ENCODE results near the gene SLC17A6.
A peak's percentile ranks its signal among the peaks of the same experiment; 100 is the strongest.

The SLC17A6 gene

GRCh38 chr11:22426915-22427314 is 88.7 kb downstream of the SLC17A6 start:
- no peaks in the 10 kb centered on the region for H3K36me3 ChIP-seq (ENCODE audit: control insufficient read depth in 1 of 2, insufficient read depth in 2 of 2, low read length in 2 of 2)
- no peaks in the 10 kb centered on the region for H3K79me2 ChIP-seq (ENCODE audit: control insufficient read depth, insufficient read depth, low read length, poor library complexity)
- H3K9me3 ChIP-seq (ENCODE audit: insufficient read depth, low read depth, low read length): no peaks in the 10 kb centered on the region
- H4K12ac ChIP-seq (ENCODE audit: low read depth, low read length): no peak overlapping the region
- no peaks in the 10 kb centered on the region for H3K79me1 ChIP-seq (ENCODE audit: low read length)
- no peak overlapping the region for H3K23ac ChIP-seq (ENCODE audit: low read length)
- no peaks in the 10 kb centered on the region for H3K27me3 ChIP-seq (ENCODE audit: insufficient read depth, low read length)
- no peak overlapping the region for H3K4me3 ChIP-seq (ENCODE audit: low read depth, low read length)
- no peak overlapping the region for H2AK5ac ChIP-seq (ENCODE audit: low read length)
- no peak overlapping the region for H3K27ac ChIP-seq (ENCODE audit: low read depth, low read length)
- peak in 1 of 2 donors; percentile 5 for DNase-seq
- H3K4ac ChIP-seq (ENCODE audit: low read depth, low read length): no peak overlapping the region
- H2AFZ ChIP-seq (ENCODE audit: insufficient read depth, low read length, poor library complexity): no peak overlapping the region
- H3K18ac ChIP-seq (ENCODE audit: low read length): no peak overlapping the region
- H3K4me2 ChIP-seq (ENCODE audit: low read length): no peak overlapping the region
- no CpG with 5 or more reads among the region's 1 CpG for WGBS (ENCODE audit: extremely low coverage, insufficient coverage, insufficient read length)
- H2BK5ac ChIP-seq (ENCODE audit: low read depth, low read length, poor library complexity): no peak overlapping the region
- H3K14ac ChIP-seq (ENCODE audit: low read length): no peak overlapping the region
- H2BK120ac ChIP-seq (ENCODE audit: insufficient read depth, low read length, poor library complexity): no peak overlapping the region
- H2BK12ac ChIP-seq (ENCODE audit: low read length): no peak overlapping the region
- no peak overlapping the region for H4K91ac ChIP-seq (ENCODE audit: low read depth, low read length)
- no peaks in the 10 kb centered on the region for H3K4me1 ChIP-seq (ENCODE audit: control insufficient read depth in 1 of 2, insufficient read depth in 2 of 2, low read length in 2 of 2)
- no peak overlapping the region for H4K8ac ChIP-seq (ENCODE audit: low read depth, low read length)
- H3K9ac ChIP-seq (ENCODE audit: low read length): no peak overlapping the region
